AG08396 (cell line): Measurements from ENCODE around the gene CTRL.

Experiments used
- DNase-seq: peaks from one replicate; pipeline ENCODE4 v3.0.0; 2012; ENCODE audit warnings: low spot score, mixed read lengths

Gene CTRL

GRCh38 chr16:67892375-67892774 lies 39.3 kb downstream of the CTRL start:
- no peak for DNase-seq

- no peak for DNase-seq
Measured at GRCh38 chr16:67888331-67888730, 43.3 kb downstream of the CTRL start.

GRCh38 chr16:67886387-67886786 lies 45.3 kb downstream of the CTRL start:
- no peak for DNase-seq

- DNase-seq = no peak
Measured at GRCh38 chr16:67885976-67886375, 45.7 kb downstream of the CTRL start.

- no peak for DNase-seq
Measured at GRCh38 chr16:67885545-67885944, 46.1 kb downstream of the CTRL start.

DNA sequence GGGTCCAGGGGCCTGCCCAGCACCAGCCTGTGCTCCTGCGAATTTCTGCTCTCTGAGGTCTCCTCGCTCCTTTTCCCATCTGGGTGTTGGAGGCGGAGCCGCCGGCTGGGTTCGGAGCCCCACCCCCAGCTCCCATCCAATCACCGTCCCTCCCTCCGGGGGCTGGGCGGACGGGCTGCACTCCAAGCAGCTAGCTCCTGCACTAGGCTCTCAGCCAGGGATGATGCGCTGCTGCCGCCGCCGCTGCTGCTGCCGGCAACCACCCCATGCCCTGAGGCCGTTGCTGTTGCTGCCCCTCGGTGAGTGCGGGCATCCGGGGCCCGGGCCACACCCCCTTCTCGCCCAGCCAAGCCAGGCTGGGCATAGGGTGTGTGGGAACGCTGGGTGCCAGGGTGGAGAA lies 47.0 kb downstream of the CTRL start, which contains the start of gene NRN1L:
Gene NRN1L (plus strand): TSS at position 202 of the 400 bp plus-strand sequence. CDS start 19 bp downstream, at position 221.
- DNase-seq = peak; percentile 98

GRCh38 chr16:67883872-67884261 lies 47.8 kb downstream of the CTRL start:
- DNase-seq = peak; percentile 81

GRCh38 chr16:67883146-67883871 lies 48.4 kb downstream of the CTRL start:
- no peak for DNase-seq

DNA sequence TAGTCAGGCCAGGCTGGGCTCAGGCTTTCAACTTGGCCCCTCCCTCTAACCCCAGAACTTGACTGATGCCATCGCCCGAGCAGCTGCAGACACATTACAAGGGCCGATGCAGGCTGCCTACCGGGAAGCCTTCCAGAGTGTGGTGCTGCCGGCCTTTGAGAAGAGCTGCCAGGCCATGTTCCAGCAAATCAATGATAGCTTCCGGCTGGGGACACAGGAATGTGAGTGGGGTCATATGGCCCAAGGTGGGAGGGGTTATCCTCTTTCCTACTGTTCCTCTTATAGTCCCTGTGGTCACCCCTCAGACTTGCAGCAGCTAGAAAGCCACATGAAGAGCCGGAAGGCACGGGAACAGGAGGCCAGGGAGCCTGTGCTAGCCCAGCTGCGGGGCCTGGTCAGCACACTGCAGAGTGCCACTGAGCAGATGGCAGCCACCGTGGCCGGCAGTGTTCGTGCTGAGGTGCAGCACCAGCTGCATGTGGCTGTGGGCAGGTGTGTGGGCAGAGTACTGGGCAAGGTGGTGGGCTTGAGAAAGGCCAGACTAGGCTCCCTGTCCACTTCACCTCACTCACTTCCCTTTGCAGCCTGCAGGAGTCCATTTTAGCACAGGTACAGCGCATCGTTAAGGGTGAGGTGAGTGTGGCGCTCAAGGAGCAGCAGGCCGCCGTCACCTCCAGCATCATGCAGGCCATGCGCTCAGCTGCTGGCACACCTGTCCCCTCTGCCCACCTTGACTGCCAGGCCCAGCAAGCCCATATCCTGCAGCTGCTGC lies 49.1 kb downstream of the CTRL start:
- peak; percentile 32 for DNase-seq

DNA sequence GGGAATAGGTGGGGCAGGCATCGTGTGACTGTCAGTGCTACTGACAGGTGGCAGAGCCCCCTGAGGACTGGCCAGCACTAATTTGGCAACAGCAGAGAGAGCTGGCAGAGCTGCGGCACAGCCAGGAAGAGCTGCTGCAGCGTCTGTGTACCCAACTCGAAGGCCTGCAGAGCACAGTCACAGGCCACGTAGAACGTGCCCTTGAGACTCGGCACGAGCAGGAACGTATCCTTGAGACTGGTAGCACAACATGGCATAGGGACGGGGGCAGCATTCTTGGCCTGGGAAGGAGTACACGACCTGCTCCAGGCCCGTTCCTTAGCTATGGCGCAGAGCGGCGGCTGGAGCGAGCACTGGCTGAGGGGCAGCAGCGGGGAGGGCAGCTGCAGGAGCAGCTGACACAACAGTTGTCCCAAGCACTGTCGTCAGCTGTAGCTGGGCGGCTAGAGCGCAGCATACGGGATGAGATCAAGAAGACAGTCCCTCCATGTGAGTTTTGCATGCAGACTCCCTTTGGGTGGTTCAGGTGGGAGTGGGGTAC lies 50.0 kb downstream of the CTRL start:
- DNase-seq = no peak

DNA sequence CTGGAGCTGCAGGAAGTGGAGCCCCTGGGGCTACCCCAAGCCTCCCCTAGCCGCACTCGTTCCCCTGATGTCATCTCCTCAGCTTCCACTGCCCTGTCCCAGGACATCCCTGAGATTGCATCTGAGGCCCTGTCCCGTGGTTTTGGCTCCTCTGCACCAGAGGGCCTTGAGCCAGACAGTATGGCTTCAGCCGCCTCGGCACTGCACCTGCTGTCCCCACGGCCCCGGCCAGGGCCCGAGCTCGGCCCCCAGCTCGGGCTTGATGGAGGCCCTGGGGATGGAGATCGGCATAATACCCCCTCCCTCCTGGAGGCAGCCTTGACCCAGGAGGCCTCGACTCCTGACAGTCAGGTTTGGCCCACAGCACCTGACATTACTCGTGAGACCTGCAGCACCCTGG lies 51.1 kb downstream of the CTRL start:
- DNase-seq = no peak

DNA sequence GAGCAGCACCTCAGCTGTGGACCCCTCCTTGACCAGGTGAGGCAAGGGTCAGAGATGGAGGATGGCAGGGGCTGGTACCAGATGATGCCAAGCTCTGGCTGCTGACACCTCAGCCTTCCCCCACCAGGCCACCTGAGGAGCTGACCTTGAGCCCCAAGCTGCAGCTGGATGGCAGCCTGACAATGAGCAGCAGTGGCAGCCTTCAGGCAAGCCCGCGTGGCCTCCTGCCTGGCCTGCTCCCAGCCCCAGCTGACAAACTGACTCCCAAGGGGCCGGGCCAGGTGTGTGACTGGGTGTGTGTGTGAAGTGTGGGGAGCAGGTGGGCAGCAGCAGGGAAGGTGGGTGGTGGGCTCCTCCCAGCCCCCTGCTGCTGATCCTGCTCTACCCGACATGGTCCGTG lies 51.7 kb downstream of the CTRL start:
- DNase-seq = no peak
